ENCODE data around the gene VRK1.

VRK1 gene

GRCh38 chr14:96792003-96792402 is 5.2 kb upstream of the VRK1 start:
- FAIRE-seq: no peak

GRCh38 chr14:96792591-96792990 is 4.6 kb upstream of the VRK1 start:
- FAIRE-seq: no peak

GRCh38 chr14:96793547-96793946 is 3.6 kb upstream of the VRK1 start:
- no peak for FAIRE-seq

- FAIRE-seq: no peak
Measured at GRCh38 chr14:96795109-96795828, 1.9 kb upstream of the VRK1 start.

- no peak for FAIRE-seq
Measured at GRCh38 chr14:96797582-96798349, 584 bp downstream of the VRK1 start.

- FAIRE-seq: no peak
Measured at GRCh38 chr14:96798956-96799355, 1.8 kb downstream of the VRK1 start.

- FAIRE-seq: no peak
Measured at GRCh38 chr14:96799489-96800054, 2.4 kb downstream of the VRK1 start.

- FAIRE-seq: no peak
Measured at GRCh38 chr14:96801931-96802330, 4.7 kb downstream of the VRK1 start.

- FAIRE-seq: no peak
Measured at GRCh38 chr14:96802963-96803362, 5.8 kb downstream of the VRK1 start.

- no peak for FAIRE-seq
Measured at GRCh38 chr14:96803958-96804357, 6.8 kb downstream of the VRK1 start.

- no peak for FAIRE-seq
Measured at GRCh38 chr14:96804895-96805294, 7.7 kb downstream of the VRK1 start.

- FAIRE-seq: no peak
Measured at GRCh38 chr14:96805956-96806355, 8.8 kb downstream of the VRK1 start.

GRCh38 chr14:96806836-96807235 is 9.7 kb downstream of the VRK1 start:
- FAIRE-seq: no peak

GRCh38 chr14:96808619-96809406 is 11.6 kb downstream of the VRK1 start:
- no peak for FAIRE-seq

- no peak for FAIRE-seq
Measured at GRCh38 chr14:96811265-96811664, 14.1 kb downstream of the VRK1 start.

- no peak for FAIRE-seq
Measured at GRCh38 chr14:96811985-96812667, 14.9 kb downstream of the VRK1 start.

- FAIRE-seq: no peak
Measured at GRCh38 chr14:96816281-96816680, 19.1 kb downstream of the VRK1 start.

GRCh38 chr14:96817750-96818666 is 20.8 kb downstream of the VRK1 start:
- FAIRE-seq: no peak

- FAIRE-seq: no peak
Measured at GRCh38 chr14:96821501-96821900, 24.3 kb downstream of the VRK1 start.

GRCh38 chr14:96823652-96824051 is 26.5 kb downstream of the VRK1 start:
- no peak for FAIRE-seq

GRCh38 chr14:96824283-96824682 is 27.1 kb downstream of the VRK1 start:
- no peak for FAIRE-seq

- FAIRE-seq: no peak
Measured at GRCh38 chr14:96826818-96827217, 29.6 kb downstream of the VRK1 start.
